A673 (cell line): ENCODE results near the gene TAGLN. TPM values are rescaled to one million over a fixed set of nuclear protein-coding genes. Genes with fewer than 3 reads are reported as not detected.

Experiments
- BruUV-seq: library from RNA; stranded (reverse); fragments of 400-500 nt; replicated peaks from 2 replicates; lab custom pipeline; 2021; lab: Mats Ljungman, UMichigan
- CTCF ChIA-PET: fragments of 300-600 bp; sonication (Branson Sonifier 250); formaldehyde crosslinking; loops from one replicate; lab custom pipeline; 2022; ENCODE audit warnings: antibody characterized with exemption; lab: Charles Lee
- POLR2A ChIA-PET: fragments of 300-600 bp; sonication (Branson Sonifier 250); formaldehyde crosslinking; loops from one replicate; lab custom pipeline; 2022; ENCODE audit warnings: antibody characterized with exemption; ENCODE audit not compliant: low non-redundant PET; lab: Charles Lee
- DNase-seq: peaks from one replicate; pipeline ENCODE4 v3.0.0-alpha.2; 2015; ENCODE audit warnings: low spot score
- H3K27ac ChIP-seq: fragments of 200-600 bp; sonication (generic); 2 replicates; pipeline ENCODE4 v1.5.1; 2016; ENCODE audit warnings: mixed run types, low read depth, mild to moderate bottlenecking, mixed read lengths, antibody characterized with exemption, low read length; ENCODE audit not compliant: poor library complexity, severe bottlenecking
- H3K27me3 ChIP-seq: fragments of 200-600 bp; sonication (generic); replicated peaks from 2 replicates; pipeline ENCODE4 v1.6.1; 2017; ENCODE audit warnings: mixed run types, low read depth, mild to moderate bottlenecking, mixed read lengths, antibody characterized with exemption, low read length; ENCODE audit not compliant: insufficient read depth, poor library complexity
- H3K36me3 ChIP-seq: fragments of 200-600 bp; sonication (generic); 2 replicates; pipeline ENCODE4 v1.6.1; 2016; ENCODE audit warnings: mixed run types, mild to moderate bottlenecking, mixed read lengths, antibody characterized with exemption, low read length; ENCODE audit not compliant: insufficient read depth, poor library complexity, severe bottlenecking
- H3K4me1 ChIP-seq: fragments of 200-600 bp; sonication (generic); 2 replicates; pipeline ENCODE4 v1.6.1; 2017; ENCODE audit warnings: mixed run types, mild to moderate bottlenecking, mixed read lengths, antibody characterized with exemption, low read length; ENCODE audit not compliant: insufficient read depth, poor library complexity, severe bottlenecking
- H3K4me3 ChIP-seq: fragments of 200-600 bp; sonication (generic); 2 replicates; pipeline ENCODE4 v1.5.1; 2016; ENCODE audit warnings: low read depth, mixed run types, mild to moderate bottlenecking, mixed read lengths, low read length; ENCODE audit not compliant: poor library complexity, severe bottlenecking
- H3K9me3 ChIP-seq: fragments of 200-600 bp; sonication (generic); 2 replicates; pipeline ENCODE4 v1.6.1; 2016; ENCODE audit warnings: mixed run types, low read depth, mild to moderate bottlenecking, mixed read lengths, antibody characterized with exemption, low read length; ENCODE audit not compliant: poor library complexity, severe bottlenecking
- EZH2 ChIP-seq: fragments of 200-600 bp; sonication (generic); IDR thresholded peaks from 2 replicates; pipeline ENCODE4 v1.6.1; 2017; ENCODE audit warnings: borderline replicate concordance, low read depth, mild to moderate bottlenecking, mixed read lengths, antibody characterized with exemption, low read length; ENCODE audit not compliant: poor library complexity, severe bottlenecking
- intact Hi-C: fragments of 100-400 bp; cut with micrococcal nuclease; formaldehyde crosslinking; loops from one replicate; pipeline ENCODE4 v1.10.0; 2022; ENCODE audit not compliant: unreplicated experiment
- total RNA-seq: library from RNA; stranded (reverse); gene quantifications from 2 replicates; pipeline ENCODE4 v1.2.3, GENCODE V29; 2021
- TF ChIP-seq, protein P1 (sequence below): fragments of 300-800, 200-600 bp; sonication (generic); conservative IDR thresholded peaks from 2 replicates; pipeline ENCODE4 v1.5.1; 2017; ENCODE audit warnings: low read depth, mild to moderate bottlenecking, antibody characterized with exemption, low read length, moderate library complexity, mixed read lengths

Gene TAGLN
- total RNA-seq, 1 experiment from 2014 or later: 27.2 TPM

DNA sequence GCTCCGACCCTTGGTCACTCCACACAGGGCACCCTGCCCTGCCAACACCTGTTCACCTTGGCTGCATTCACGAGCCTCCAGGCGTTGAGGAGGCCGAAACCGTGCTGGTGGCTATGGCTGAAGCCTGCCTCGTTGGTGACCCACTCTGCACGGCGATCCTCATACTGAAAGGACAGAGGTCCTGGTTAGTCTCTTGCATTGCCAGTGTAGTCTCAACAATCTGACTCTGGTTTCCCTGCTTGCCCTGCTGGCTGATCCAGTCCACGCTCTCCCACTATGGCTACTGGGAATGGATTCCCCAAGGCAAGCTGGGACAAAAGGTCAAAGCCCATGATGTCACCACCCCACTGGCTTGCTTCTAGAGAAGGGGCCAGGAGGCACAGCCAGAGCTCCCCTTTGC lies 19.8 kb downstream of the TAGLN start:
- DNase-seq: no peak
- Histone ChIP-seq H3K36me3 (peaks cover 10% of the 10 kb centered on the region), H3K27ac (no peak overlapping the region), H3K9me3 (no peaks in the 10 kb centered on the region), H3K27me3 (no peaks in the 10 kb centered on the region), H3K4me1 (peaks cover 23% of the 10 kb centered on the region), H3K4me3 (no peak overlapping the region)
- intact Hi-C loops: no loop called here
- no TSS peak for BruUV-seq
- TF ChIP-seq, protein P1, sequence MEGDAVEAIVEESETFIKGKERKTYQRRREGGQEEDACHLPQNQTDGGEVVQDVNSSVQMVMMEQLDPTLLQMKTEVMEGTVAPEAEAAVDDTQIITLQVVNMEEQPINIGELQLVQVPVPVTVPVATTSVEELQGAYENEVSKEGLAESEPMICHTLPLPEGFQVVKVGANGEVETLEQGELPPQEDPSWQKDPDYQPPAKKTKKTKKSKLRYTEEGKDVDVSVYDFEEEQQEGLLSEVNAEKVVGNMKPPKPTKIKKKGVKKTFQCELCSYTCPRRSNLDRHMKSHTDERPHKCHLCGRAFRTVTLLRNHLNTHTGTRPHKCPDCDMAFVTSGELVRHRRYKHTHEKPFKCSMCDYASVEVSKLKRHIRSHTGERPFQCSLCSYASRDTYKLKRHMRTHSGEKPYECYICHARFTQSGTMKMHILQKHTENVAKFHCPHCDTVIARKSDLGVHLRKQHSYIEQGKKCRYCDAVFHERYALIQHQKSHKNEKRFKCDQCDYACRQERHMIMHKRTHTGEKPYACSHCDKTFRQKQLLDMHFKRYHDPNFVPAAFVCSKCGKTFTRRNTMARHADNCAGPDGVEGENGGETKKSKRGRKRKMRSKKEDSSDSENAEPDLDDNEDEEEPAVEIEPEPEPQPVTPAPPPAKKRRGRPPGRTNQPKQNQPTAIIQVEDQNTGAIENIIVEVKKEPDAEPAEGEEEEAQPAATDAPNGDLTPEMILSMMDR: no peak
- no peak for TF ChIP-seq EZH2
- CTCF ChIA-PET: interaction anchor here (0.8 kb wide), 1 partner anchor 37 kb away, joined by 3 read pairs; no protein-coding TSS in a partner anchor
- POLR2A ChIA-PET: no interaction called here

DNA sequence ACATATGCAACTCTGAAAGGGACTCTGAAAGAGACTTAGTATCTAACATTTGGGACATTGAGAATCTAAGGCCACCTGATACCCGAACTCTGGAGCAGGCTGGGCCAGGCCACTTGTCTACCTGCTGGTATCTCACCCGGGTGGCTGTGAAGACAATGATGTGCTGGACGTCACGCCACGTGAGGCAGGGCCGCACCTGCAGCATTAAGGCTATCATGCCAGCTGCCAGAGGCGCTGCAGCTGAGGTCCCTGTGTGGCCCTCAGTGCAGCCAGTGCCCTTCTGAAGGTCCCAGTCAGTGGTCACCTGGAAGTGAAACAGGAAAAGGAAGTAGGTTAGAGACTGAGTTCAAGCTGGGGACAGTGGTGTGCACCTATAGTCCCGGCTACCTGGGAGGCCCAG lies 20.3 kb downstream of the TAGLN start:
- TF ChIP-seq EZH2: no peak
- TF ChIP-seq, protein P1: no peak
- H3K9me3 ChIP-seq: no peaks in the 10 kb centered on the region
- intact Hi-C loops: no loop called here
- ChIA-PET CTCF (no interaction called here), POLR2A (no interaction called here)
- no peak for DNase-seq
- H3K36me3 ChIP-seq: peaks cover 10% of the 10 kb centered on the region
- BruUV-seq: no TSS peak
- H3K27me3 ChIP-seq: no peaks in the 10 kb centered on the region
- no peak overlapping the region for H3K4me3 ChIP-seq
- H3K4me1 ChIP-seq: peaks cover 23% of the 10 kb centered on the region
- H3K27ac ChIP-seq: no peak overlapping the region

DNA sequence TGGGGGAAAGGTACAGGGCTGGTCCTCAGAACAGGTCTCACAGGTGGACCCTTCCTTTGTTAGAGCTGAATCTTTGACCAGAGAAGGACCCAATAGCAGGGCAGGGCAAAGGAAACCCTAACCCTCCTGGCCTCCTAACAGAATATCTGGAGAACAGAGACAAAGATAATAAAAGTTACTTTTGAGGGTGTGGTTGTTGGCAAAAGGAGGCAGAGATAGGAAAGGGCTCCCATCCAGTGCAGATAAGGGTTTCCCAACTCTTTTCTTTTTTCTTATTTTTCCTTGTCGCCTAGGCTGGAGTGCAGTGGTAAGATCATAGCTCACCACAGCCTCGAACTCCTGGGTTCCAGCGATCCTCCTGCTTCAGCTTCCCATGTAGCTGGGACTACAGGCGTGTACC lies 20.8 kb downstream of the TAGLN start:
- H3K36me3 ChIP-seq: peaks cover 10% of the 10 kb centered on the region
- peaks cover 23% of the 10 kb centered on the region for H3K4me1 ChIP-seq
- ChIA-PET POLR2A (no interaction called here), CTCF (no interaction called here)
- no peak for DNase-seq
- no TSS peak for BruUV-seq
- H3K27ac ChIP-seq: no peak overlapping the region
- TF ChIP-seq, protein P1: no peak
- no peak for TF ChIP-seq EZH2
- no peaks in the 10 kb centered on the region for H3K27me3 ChIP-seq
- H3K9me3 ChIP-seq: no peaks in the 10 kb centered on the region
- no peak overlapping the region for H3K4me3 ChIP-seq
- intact Hi-C loops: no loop called here
